ENCODE data around the gene OAF. TPM values are rescaled to one million over a fixed set of nuclear protein-coding genes. Genes with fewer than 3 reads are reported as not detected.

The OAF gene
- total RNA-seq, 1 experiment from 2014 or later: 32.3 TPM

GRCh38 chr11:120229451-120230424 is 18.9 kb downstream of the OAF start:
- ChIA-PET RAD21 (ENCODE audit: low non-redundant PET in 1 of 2, low total read pairs in 2 of 2, uncharacterized antibody in 2 of 2, unreplicated experiment in 2 of 2) (no interaction called here), CTCF (interaction anchor here (1.1 to 11.9 kb wide), 5 partner anchors 17 to 72 kb away, joined by 3 to 240 read pairs (median 4); no protein-coding TSS in a partner anchor), POLR2A (no interaction called here)
- H3K9me3 ChIP-seq (ENCODE audit: control insufficient read depth in 1 of 2, insufficient read depth in 1 of 2, low read depth in 1 of 2, low read length in 2 of 2): no peaks in the 10 kb centered on the region
- H3K9me2 ChIP-seq (ENCODE audit: insufficient read depth): no peaks in the 10 kb centered on the region
- H3K4me2 ChIP-seq (ENCODE audit: low read length): no peak overlapping the region
- no peaks in the 10 kb centered on the region for H3K79me2 ChIP-seq (ENCODE audit: insufficient read depth, low read length)
- H3K9ac ChIP-seq (ENCODE audit: low read length): no peak overlapping the region
- no peaks in the 10 kb centered on the region for H3K4me1 ChIP-seq (ENCODE audit: control insufficient read depth in 1 of 2, insufficient read depth in 2 of 2, low read length in 2 of 2)
- TF ChIP-seq POLR2A (IDR thresholded peaks at IDR 0.05; ENCODE audit: borderline replicate concordance, extremely low read depth, insufficient read depth, insufficient read length) (no peak), CTCF (IDR thresholded peaks at IDR 0.05 in 2 of 3, conservative IDR thresholded peaks at IDR 0.05 in 1 of 3; ENCODE audit: borderline replicate concordance in 1 of 3, insufficient read depth in 1 of 3, low read depth in 2 of 3, low read length in 2 of 3) (peak; percentile 68 to 78 (median 72)), CEBPB (IDR thresholded peaks at IDR 0.05; ENCODE audit: low read depth) (no peak), RAD21 (IDR thresholded peaks at IDR 0.05; ENCODE audit: low read depth) (peak; percentile 85)
- H4K20me1 ChIP-seq (ENCODE audit: insufficient read depth): no peaks in the 10 kb centered on the region
- DNase-seq (ENCODE audit: low read depth, low spot score) (no peak), ATAC-seq (peak; percentile 59; the same call in 1 of the 2 replicates)
- H3K36me3 ChIP-seq (ENCODE audit: control insufficient read depth in 1 of 2, insufficient read depth in 2 of 2, low read length in 2 of 2): no peaks in the 10 kb centered on the region
- H3K27ac ChIP-seq (ENCODE audit: low read depth, low read length): no peak overlapping the region
- intact Hi-C loops (cut with micrococcal nuclease): loop anchor here (1.0 to 2.0 kb wide), 2 partner anchors 57 to 563 kb away; no protein-coding TSS in a partner anchor
- H3K27me3 ChIP-seq (ENCODE audit: insufficient read depth, low read length): no peaks in the 10 kb centered on the region; the same call in 1 of the 2 replicates
- TSS peak; percentile 46 for BruUV-seq (replicated peaks)
- H3K4me3 ChIP-seq (replicated peaks in 1 of 2; ENCODE audit: low read depth in 1 of 2, low read length in 2 of 2): no peak overlapping the region
- no peak overlapping the region for H2AFZ ChIP-seq (ENCODE audit: low read depth, low read length, poor library complexity, severe bottlenecking)

Data from HCT116 (cell line).